GM18858 (cell line): ENCODE data around the gene RNF121.

Experiments
- ATAC-seq: cut with Tn5 transposase; IDR thresholded peaks from one replicate; pipeline ENCODE4 v1.9.1; 2021; ENCODE audit not compliant: unreplicated experiment

Gene RNF121

DNA sequence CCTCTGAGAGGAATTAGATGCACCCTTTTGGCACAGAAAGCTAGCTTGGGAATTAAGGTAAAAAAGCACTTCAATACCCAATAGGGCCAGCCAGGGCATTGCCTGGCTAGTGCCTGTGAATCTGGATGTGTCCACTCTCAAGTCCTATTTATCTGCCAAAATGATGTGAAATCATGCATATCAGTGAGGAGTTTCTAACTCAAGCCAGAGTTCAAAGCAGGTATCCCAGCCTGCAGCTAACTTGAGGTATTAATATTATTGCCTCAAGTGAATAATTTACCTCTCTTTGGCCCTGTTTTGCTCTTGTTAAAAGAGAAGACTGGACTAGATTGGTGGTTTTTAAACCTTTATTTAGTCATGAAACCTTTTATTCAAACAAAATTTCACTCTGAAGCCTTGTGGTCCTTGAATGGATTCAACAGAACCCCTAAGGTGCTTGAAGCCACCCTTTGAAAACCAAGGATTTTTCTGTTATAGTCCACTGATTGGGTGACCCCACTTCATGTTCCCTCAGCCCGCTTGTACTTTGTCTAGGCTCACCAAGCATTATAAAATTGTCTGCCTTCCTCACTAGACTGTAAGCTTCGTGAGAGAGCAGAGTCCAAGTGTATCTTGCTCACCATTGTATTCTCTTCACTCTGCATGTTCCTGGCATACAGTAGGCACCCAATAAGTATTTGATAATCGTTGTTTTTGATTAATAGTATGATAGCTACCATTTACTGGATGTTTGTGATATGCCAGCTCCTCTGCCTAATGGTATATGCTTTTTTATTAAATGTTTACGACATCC lies 4.5 kb downstream of the RNF121 start:
- ATAC-seq, result no peak

DNA sequence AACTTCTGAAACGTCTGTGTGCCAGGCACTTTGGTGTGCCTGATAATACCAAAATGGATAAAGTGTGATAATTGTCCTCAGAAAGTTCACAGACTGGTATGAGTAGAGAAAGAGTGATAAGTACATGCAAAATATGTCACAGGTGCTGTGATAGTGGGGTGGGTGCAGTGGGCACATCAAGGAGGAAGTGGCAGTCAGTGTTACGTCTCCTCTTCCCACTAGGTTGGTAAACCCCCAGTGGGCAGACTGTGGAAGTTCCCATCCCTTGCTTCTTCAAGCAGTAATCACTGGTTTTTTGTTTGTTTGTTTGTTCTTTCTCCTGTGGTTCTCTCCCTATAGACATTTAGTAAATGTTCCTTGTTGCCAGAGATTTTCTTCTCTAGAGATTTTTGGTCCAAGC lies 5.4 kb downstream of the RNF121 start:
- no peak for ATAC-seq

DNA sequence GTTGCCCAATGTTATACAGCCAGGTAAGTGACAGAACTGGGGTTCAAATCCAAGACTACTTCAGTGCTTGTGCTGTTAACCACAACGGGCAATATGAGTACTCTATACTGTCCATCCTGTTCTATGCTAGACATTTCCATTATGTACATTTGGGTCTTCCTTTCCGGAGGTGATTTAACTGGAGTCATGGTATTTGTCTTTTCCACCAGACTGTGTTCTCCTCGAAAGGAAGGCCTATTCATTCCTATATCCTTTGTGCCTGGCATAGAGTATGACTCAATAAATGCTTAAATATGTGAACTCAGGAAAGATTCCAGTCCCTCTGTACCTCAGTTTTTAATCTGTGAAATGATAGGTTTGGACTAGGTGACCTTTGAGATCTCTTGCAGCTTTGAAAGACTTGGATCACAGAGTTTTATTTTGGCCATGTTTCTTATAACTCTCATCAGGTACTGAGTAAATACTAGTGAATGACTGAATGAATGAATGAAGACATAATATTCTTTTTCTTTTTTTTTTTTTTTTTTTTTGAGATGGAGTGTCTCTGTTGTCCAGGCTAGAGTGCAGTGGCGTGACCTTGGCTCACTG lies 6.6 kb downstream of the RNF121 start:
- ATAC-seq, result no peak

DNA sequence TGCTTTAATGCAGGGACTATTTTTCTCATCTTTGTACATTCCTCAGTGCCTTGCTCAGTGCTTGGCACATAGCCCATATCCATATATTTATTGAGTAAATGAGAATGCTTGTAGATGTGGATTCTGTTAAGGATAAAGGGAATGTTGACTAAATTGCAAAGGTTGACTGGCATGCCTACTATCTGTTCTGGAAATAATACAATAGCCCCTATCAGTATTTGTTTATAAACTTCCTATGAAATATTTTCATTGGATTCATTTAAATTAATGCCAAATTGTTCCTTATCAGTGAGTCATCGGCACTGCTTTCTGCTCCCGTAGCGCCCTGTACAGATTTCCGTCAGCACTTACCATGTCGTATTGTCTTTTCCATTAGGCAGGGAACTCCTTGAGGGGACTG lies 8.0 kb downstream of the RNF121 start:
- no peak for ATAC-seq

DNA sequence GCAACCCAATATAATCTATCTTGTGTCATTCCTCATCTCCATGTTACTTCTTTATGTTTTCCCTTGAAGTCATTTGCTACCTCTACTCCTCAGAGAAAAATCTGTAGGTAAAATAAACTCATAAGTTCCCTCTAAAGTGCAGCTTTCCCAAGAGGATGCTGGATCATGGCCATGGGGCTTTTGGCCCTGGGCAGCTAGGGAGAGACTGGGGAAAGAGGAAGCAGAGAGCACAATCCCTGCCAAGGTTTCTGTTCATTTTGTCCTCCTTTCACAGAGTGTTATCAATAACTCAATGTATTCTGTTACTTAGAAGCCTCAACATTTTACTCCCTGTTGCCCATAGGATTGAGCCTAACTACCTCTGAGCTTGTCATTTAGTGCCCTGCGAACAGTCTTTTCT lies 9.0 kb downstream of the RNF121 start:
- no peak for ATAC-seq

DNA sequence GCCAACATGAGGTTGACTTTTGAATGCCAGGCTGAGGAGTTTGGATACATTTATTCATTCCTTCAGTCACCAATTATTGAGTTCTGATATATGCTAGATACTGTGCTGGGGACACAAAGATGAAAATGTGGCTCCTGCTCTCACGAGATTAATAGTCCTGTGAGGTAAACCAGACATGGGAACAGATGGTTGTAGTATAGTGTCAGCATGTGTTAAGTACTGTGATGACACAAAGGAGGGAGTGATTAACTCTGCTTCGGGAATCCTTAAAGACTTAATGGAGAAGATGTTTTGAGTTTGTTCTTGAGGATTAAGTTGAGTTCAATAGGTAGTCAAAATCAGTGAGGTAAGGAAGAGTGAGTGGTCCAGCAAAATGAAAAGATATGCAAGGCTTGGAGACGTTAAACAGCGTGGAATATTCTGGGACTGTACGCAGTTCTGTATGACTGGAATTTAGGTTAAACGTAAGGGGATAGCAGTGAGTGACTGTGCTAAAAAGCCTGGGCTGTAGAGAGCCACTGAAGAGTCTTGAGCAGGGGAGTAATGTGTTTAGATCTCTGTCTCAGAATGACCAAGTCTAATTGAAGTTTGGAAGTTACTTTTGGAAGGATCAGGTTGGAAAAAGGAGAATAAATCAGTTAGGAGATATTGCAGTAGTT lies 11.8 kb downstream of the RNF121 start:
- ATAC-seq, result no peak

DNA sequence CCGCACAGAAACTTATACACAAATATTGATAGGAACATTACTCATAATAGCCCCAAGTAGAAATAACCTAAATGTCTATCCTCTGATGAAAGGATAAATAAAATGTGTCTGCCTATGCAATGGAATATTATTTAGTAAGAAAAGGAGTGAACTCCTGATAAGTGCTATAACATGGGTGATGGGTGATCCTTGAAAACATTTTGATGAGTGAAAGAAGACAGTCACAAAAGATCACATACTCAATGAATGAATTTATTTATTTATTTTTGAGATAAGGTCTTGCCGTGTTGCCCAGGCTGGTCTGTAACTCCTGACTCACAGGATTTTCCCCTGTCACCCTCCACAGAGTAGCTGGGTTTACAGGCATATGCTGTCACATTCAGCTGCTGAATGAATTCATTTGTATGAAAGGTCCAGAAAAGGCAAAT lies 17.3 kb downstream of the RNF121 start:
- no peak for ATAC-seq

DNA sequence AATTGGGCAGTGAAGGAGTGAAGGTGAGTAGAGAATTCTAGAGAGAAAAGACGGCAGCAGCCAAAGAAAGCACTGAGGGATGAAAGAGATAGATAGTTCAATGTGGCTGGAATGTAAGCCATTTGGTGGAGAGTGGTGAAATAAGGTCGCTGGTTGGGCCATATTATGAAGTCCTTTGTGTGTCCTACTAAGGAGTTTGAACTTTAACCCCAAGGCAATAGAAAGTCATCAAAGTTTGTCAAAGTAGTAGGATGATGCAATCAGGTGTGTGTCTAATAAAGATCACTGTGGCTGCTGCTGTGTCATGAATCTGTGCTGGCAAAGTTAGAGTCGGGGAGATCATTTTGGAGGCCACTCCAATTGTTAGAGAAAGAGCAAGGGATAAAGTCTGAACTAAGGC lies 18.7 kb downstream of the RNF121 start:
- ATAC-seq, result no peak

DNA sequence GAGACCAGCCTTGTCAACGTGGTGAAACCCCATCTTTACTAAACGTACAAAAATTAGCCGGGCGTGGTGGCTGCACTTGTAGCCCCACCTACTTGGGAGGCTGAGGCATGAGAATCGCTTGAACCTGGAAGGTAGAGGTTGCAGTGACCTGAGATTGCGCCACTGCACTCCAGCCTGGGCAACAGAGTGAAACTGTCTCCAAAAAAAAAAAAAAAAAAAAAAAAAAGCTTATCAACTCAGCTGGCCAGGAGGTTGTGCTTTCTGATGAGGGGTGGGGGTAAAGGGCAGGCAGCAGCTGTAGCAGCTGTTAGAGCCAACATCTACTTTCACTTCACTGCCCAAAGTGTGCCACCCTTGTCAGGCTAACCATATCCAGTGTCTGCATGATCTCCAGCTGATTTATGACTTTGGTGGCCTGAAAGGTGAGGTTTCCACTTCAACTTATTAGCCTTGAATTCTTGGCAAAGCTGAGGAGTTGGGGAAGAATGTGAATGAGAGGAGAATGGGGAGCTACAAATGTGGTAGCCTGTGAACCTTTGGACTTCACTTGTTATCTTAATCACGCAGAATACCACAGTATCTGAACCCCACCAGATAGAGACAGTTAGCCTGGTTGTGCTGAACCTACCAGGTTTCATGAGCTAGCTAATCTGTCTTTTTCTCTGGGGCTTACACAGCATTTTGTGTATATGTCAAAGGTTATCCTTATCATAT lies 19.6 kb downstream of the RNF121 start:
- no peak for ATAC-seq

DNA sequence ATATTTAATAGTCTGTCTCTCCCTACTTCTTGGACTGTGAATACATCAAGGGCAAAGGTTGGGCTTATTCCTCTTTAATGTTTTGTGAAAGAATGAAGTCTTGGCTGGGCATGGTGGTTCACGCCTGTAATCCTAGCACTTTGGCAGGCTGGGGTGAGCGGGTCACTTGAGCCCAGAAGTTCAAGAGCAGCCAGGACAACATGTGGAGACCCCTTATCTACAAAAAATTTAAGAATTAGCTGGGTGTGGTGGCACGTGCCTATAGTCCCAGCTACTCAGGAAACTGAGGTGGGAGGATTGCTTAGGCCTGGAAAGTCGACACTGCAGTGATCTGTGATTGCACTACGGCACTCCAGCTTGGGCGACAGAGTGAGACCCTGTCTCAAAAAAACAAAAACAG lies 20.2 kb downstream of the RNF121 start:
- ATAC-seq, result no peak

DNA sequence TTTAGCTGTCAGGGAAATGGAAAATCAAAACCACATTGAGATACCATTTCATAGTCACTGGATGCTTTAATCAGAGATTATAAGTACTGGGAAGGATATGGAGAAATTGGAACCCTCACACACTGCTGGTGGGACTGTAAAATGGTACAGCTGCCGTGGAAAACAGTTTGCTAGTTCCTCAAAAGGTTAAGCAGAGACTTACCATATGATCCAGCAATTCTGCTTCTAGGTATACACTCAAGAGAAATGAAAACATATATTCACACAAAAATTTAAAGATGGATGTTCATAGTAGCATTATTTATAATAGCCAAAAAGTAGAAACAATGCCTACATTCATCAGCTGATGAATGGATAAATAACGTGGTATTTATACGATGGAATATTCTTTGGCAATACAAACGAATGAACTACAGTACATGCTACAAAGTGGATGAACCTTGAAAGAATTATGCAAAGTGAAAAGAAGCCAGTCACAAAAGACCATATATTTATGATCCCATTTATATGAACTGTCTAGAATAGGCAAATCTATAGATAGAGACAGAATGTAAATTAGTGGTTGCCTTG lies 23.0 kb downstream of the RNF121 start:
- ATAC-seq, result no peak

DNA sequence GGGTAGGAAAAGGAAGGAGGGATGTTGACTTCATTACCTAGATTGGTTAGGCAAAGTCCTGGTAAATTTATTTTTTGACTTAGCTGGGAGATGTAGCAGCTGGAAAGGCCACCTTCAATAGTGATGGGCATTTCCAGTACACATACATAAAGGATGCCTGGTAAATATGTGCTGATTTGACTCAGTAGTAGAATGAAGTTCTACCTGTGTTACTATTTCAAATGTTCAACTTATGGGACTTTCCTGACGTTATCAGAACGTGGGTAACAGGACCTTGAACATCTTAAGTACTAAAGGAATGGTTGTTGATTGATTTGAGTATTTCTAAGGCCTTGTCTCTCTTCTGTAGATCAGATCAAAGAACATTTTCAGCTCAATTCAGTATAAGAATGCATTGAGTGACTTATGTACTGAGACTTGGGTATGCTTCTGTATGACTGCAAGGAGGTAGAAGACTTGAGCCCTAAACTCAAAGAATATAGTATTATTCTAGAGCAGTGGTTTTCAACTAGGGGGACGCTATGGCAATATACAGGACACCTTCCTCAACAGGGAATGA lies 27.1 kb downstream of the RNF121 start:
- no peak for ATAC-seq

DNA sequence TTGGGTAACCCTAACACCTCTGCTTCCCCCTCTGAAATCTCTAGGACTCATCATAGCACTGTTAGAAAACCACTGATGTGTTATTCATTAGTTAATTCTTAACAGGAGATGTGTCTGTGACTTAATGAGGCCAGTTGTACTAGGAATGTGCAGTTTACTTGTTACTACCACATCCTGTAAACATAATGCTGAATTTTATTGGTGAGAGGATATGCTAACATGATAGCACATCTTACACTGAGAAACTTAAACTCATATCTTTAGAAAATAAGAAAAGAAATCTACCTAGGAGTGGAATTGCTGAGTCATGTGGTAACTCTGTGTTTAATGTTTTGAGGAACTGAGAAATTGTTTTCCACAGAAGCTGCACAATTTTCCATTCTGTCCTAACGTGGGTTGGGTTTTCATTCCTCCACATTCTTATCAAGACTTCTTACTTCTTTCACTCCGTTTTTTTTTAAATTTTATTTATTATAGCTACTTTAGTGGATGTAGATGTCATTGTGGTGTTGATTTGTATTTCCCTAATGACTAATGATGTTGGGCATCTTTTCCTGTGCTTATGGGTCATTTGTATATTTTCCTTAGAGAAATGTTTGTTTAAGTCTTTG lies 33.7 kb downstream of the RNF121 start:
- peak; percentile 62 for ATAC-seq

DNA sequence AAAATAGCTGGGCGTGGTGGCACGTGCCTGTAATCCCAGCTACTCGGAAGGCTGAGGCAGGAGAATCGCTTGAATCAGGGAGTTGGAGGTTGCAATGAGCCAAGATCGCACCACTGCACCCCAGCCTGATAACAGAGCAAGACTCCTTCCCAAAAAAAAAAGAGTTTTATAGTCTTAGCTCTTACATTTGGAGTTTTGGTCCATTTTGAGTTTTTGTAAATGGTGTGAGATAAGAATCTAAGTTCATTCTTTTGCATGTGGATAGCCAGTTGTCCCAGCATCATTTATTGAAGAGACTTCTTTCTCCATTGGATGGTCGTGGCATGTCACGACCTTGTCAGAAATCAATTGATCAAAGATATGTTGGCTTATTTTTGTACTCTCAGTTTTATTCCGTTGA lies 34.6 kb downstream of the RNF121 start:
- no peak for ATAC-seq

DNA sequence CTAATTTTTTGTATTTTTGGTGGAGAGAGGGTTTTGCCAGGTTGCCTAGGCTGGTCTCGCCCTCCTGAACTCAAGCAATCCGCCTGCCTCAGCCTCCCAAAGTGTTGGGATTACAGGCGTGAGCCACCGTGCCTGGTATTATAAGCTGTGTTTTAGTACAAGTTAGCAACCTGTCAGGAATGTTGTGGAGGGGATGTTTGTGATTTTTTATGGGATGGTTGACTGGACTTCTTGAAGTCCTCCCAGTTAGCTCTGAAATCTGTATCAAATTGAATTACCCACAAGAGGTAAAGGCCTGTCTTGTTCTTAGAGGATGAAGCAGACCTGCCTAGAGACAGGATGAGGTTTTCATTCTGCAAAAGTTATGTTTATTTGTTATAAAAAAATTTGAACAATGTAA lies 35.8 kb downstream of the RNF121 start:
- ATAC-seq, result no peak

DNA sequence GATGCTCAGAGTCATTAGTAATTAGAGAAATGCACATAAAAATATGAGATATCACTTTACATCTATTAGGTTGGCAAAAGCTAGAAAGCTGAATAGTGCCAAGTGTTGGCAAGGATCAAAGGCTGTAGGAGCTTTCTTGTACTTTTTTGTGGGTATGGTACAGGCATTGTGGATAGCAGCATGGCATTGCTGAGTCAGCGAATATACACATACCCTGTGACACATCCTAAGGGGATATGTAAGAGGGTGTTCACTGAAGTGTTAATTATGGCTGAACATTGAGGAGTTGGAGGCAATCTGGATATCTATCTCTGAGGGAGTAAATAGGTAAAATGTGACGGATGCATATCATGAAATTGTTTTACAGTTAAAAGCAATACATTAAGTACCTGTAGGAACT lies 42.8 kb downstream of the RNF121 start:
- no peak for ATAC-seq

DNA sequence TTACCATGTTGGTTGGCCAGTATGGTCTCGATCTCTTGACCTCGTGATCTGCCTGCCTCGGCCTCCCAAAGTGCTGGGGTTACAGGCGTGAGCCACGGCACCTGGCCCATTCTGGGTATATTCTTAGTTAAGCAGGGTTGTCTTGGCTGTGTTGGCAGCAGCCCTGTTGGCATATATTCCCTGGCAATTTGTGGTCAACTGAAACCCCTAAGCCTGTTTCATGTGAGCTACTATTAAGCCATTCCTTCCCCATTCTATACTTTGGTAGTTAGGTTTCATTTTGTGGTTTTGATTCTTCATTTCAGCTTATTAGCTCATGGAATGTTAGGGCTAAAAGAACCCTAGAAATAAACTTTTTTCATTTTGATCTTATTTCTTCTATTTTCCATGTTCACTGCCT lies 47.7 kb downstream of the RNF121 start:
- no peak for ATAC-seq

DNA sequence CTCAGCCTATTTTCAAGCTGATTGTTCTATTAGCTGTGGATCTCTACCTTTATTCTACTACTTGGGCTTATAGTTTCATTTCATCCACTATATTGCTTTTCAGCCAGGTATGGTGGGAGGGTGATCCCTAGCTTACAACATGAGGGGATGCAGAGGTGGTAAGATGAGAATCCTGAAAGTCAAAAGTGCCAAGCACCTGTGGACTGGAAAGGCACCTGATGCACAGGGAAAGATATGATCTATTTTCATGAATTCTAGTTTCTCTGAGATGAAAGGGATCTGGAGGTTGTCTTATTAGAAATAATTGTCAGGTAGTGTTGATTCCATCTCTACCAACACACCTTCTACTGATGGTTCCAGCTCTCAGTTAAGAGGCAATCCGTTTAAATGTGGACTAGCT lies 48.2 kb downstream of the RNF121 start:
- ATAC-seq, result no peak

DNA sequence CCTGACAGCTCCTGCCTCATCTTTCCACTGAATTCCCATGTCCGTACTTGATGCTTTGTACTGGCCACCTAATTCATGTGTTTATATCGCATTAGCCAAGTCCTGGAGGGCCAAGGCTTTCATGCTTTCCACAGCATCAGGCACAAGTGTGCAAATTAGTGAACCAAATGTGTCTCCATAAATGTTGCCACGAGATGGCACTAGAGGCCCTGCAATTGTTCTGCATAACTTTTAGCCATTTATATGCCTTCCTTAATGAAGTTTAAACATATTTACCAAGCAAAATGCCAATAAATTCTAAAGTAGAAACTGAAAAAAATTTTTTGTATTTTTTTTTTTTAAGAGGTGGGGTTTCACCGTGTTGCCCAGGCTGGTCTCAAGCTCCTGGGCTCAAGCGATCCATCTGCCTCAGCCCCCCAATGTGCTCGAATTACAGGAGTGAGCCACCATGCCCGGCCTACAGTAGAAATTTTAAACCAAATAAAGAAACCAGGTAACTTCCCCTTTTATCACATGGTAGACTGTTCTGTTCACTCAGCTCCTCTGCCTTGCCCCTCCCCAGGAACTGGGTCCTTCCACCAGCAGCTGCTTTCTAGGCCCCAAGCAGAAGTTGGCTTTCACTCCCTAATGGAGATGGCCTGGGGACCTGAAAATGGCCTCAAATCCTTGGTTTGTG lies 49.0 kb downstream of the RNF121 start:
- no peak for ATAC-seq

DNA sequence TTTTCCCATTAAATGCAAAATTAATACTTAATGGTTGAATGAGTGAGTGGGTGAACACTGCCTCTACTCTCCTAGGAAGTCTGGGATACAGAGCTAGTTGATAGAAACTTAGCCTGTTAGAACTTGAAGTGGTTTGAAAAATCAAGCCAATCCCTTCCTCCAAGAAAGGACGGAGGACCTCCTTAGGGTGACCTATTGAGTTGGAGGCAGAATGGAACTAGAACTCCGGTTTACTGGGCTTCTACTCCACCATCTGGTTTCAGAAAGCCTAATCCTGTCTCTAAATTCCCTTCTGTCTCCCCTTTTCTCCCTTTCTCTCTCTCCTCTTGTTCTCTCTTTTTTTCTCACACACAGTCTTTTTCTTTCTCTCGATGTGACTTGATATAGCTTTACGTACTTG lies 50.2 kb downstream of the RNF121 start:
- no peak for ATAC-seq
